Adrenal gland (tissue), 12 donors: ENCODE data around the gene ASB2. TPM values are rescaled to one million over a fixed set of nuclear protein-coding genes. Genes with fewer than 3 reads are reported as not detected.

Experiments used
- DNase-seq, 7 donors: peaks; one replicate each; pipeline ENCODE4 v3.0.0-alpha.2; 2019 to 2020
- H3K27ac ChIP-seq, 5 donors: fragments of 200-600 bp; sonication (generic) in 4 of 5; 1 replicate in 3 of 5; 2 replicates in 2 of 5; pipeline versions ENCODE4 v1.5.1 to v1.8.0; 2016 to 2020; ENCODE audit warnings: mild to moderate bottlenecking in 1 of 5
- H3K27me3 ChIP-seq: fragments of 200-600 bp; 2 replicates; pipeline ENCODE4 v1.8.0; 2021
- H3K36me3 ChIP-seq, 2 donors: fragments of 200-600 bp; replicated peaks in 1 of 2; 1 replicate in 1 of 2; 2 replicates in 1 of 2; pipeline versions ENCODE4 v1.5.1 to v1.8.0; 2018 to 2022
- H3K4me1 ChIP-seq, 2 donors: fragments of 200-600 bp; replicated peaks in 1 of 2; 1 replicate in 1 of 2; 2 replicates in 1 of 2; pipeline versions ENCODE4 v1.5.1 to v1.8.0; 2018 to 2021
- H3K4me3 ChIP-seq, 4 donors: fragments of 200-600 bp; sonication (generic) in 3 of 4; one replicate each; pipeline ENCODE4 v1.5.1; 2016 to 2018
- H3K9me3 ChIP-seq, 3 donors: fragments of 200-600 bp; sonication (generic) in 1 of 3; replicated peaks in 1 of 3; 1 replicate in 2 of 3; 2 replicates in 1 of 3; pipeline versions ENCODE4 v1.5.1 to v1.8.0; 2016 to 2021
- POLR2A ChIP-seq, 2 donors: fragments of 450-650 bp; IDR thresholded peaks; one replicate each; pipeline ENCODE4 v1.6.1; 2017; ENCODE audit warnings: antibody characterized with exemption in 2 of 2, mild to moderate bottlenecking in 2 of 2, moderate library complexity in 1 of 2
- WGBS, 4 donors: extraction: QIAGEN DNeasy Blood & Tissue Kit in 2 of 4; methylation state at CpG; one replicate each; pipeline versions ENCODE4 v1.1.5 to v1.1.7; 2013 to 2017; 5-methylcytosine and 5-hydroxymethylcytosine counted together
- intact Hi-C, 2 donors: fragments of 100-400 bp; cut with DNase I; formaldehyde crosslinking; loops; one replicate each; pipeline versions ENCODE4 v1.14.1 to v1.15.0; 2022 to 2023
- polyA plus RNA-seq, 3 donors: library from polyadenylated mRNA; stranded (reverse); fragments of 200-250 nt in 2 of 3; fragments of 350-450 nt in 1 of 3; fragmentation: Illumina TruSeq in 1 of 3; extraction: RNeasy Lipid Tissue Mini Kit (QIAGEN cat#74804) in 1 of 3; gene quantifications; one replicate each; pipeline ENCODE4 v1.2.3, GENCODE V29; 2013 to 2014
- total RNA-seq, 9 donors: library from RNA; depleted of rRNA in 4 of 9; stranded (reverse); fragments of >200 nt in 4 of 9; fragments of 120-200 nt in 1 of 9; fragmentation: NEBNext Ultra II Directional in 1 of 9; extraction: Animal tissue kit (Norgen Biotek cat#: 25700) in 1 of 9; gene quantifications; one replicate each; pipeline versions ENCODE4 v1.1.0 to v1.2.4, GENCODE V29; 2013 to 2023
- TF ChIP-seq, protein P1 (sequence below), 6 experiments: fragments of 450-650 bp in 4 of 6; fragments of 200-600 bp in 2 of 6; sonication (generic) in 1 of 6; IDR thresholded peaks; 1 replicate in 5 of 6; 2 replicates in 1 of 6; pipeline versions ENCODE4 v1.5.1 to v1.8.0; 2016 to 2021; ENCODE audit warnings: antibody characterized with exemption in 6 of 6, mild to moderate bottlenecking in 2 of 6, moderate library complexity in 1 of 6
- donor health status: healthy with polysubstance abuse.
- donor health status: Bipolar disorder and iron deficiency.
- donor health status: DM: yes; HTN: yes; CAD: no.
- donor health status: DM: no; HTN: no; CAD: no.
- donor health status: DM: no; HTN: no; CAD: no.
- donor health status: DM: yes; HTN: yes; CAD: no.

ASB2 gene
- total and polyA plus RNA-seq, 12 donors: 0.19 to 5.9 (median 0.66) TPM; not detected in 1

DNA sequence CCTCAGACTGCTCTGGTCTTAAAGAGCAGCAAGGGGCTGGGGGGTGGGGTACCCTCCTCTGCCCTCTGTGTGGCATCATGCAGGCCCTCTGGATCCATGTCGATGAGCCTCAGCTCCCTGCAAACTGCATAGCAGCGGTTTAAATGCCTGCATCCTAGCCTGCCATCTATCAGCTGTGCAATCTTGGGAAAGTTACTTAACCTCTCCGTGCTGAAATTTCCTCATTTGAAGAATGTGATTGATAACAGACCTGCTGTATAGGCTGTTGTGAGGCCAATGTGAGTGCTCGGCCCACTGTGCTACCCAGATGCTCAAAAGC lies 45.4 kb downstream of the ASB2 start:
- Histone ChIP-seq H3K9me3 (no peaks in the 10 kb centered on the region), H3K36me3 (no peaks in the 10 kb centered on the region), H3K4me1 (no peaks in the 10 kb centered on the region), H3K27ac (no peak overlapping the region), H3K27me3 (no peaks in the 10 kb centered on the region), H3K4me3 (no peak overlapping the region)
- intact Hi-C loops: loop anchor here in 1 of 2 donors (10.0 kb wide), 1 partner anchor 254 kb away; no protein-coding TSS in a partner anchor
- DNase-seq: no peak
- no peak for TF ChIP-seq POLR2A (IDR thresholded peaks at IDR 0.05)
- WGBS, 4 donors: 64 to 83% (median 76%) methylated on average over 2 to 4 of the region's 4 CpGs

DNA sequence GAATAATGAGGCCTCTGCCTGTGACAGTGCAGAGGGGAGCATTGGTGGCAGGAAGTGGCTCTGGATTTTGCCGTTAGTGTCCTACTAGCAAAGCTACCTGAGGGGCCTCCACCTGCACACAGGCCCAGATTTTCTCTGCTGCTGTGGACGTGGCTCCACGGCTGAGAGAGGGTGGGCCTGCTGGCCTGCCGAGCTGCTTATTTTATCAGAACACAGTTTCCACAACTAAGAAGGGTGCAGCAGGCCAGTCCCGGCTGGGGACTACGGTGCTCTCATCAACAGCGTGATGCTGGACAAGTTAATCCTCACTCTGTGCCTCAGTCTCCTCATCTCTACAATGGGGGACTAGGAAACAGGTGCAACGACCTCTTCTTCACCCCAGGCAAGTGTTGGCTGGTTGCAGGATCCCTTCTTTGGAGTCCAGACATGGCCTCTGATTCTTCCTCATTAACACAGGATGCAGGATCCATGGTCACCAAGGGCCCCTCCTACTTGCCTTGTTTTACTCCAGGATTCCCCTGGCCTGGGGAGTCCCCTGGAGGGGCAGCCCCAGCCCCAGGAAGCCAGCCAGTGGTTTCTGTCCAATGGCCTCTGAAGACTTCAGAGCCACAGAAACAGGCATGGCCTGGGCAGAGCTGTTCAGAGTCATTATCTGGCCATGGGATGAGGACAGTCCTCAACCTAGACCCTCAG lies 45.9 kb downstream of the ASB2 start:
- WGBS, 4 donors: 76 to 87% (median 80%) methylated on average over 5 to 8 of the region's 8 CpGs
- TF ChIP-seq, protein P1, sequence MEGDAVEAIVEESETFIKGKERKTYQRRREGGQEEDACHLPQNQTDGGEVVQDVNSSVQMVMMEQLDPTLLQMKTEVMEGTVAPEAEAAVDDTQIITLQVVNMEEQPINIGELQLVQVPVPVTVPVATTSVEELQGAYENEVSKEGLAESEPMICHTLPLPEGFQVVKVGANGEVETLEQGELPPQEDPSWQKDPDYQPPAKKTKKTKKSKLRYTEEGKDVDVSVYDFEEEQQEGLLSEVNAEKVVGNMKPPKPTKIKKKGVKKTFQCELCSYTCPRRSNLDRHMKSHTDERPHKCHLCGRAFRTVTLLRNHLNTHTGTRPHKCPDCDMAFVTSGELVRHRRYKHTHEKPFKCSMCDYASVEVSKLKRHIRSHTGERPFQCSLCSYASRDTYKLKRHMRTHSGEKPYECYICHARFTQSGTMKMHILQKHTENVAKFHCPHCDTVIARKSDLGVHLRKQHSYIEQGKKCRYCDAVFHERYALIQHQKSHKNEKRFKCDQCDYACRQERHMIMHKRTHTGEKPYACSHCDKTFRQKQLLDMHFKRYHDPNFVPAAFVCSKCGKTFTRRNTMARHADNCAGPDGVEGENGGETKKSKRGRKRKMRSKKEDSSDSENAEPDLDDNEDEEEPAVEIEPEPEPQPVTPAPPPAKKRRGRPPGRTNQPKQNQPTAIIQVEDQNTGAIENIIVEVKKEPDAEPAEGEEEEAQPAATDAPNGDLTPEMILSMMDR (IDR thresholded peaks at IDR 0.05): no peak
- no peak for TF ChIP-seq POLR2A (IDR thresholded peaks at IDR 0.05)
- Histone ChIP-seq H3K27me3 (no peaks in the 10 kb centered on the region), H3K27ac (no peak overlapping the region), H3K9me3 (no peaks in the 10 kb centered on the region), H3K4me3 (no peak overlapping the region), H3K4me1 (no peaks in the 10 kb centered on the region), H3K36me3 (no peaks in the 10 kb centered on the region)
- DNase-seq: no peak
- intact Hi-C loops: loop anchor here in 1 of 2 donors (10.0 kb wide), 1 partner anchor 254 kb away; no protein-coding TSS in a partner anchor

DNA sequence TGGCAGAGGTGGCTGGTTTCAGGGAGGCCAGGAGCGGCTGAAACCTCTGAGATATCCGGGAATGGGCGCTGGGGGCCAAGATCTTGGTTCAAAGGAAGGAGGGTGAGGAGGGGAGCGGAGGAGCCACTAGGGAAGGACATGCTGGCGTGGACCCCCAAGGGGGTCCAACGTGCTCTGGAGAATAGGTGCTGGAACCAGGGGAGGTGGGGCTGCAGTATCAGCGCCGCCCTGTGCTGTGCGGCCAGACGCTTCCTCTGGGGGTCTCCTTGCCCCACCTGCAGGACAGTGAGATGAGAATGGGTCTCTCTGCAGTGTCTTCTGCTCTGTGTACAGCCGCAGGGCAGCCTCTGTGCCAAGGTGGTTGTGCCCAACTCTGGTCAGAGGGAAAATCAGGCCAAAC lies 46.7 kb downstream of the ASB2 start:
- intact Hi-C loops: loop anchor here in 1 of 2 donors (10.0 kb wide), 1 partner anchor 255 kb away; no protein-coding TSS in a partner anchor
- Histone ChIP-seq H3K36me3 (no peaks in the 10 kb centered on the region), H3K4me1 (no peaks in the 10 kb centered on the region), H3K27me3 (no peaks in the 10 kb centered on the region), H3K9me3 (no peaks in the 10 kb centered on the region), H3K4me3 (no peak overlapping the region), H3K27ac (no peak overlapping the region)
- no peak for DNase-seq
- 79 to 90% (median 87%) methylated on average over 7 to 11 of the region's 11 CpGs for WGBS, 4 donors
- TF ChIP-seq, protein P1 (IDR thresholded peaks at IDR 0.05): no peak
- TF ChIP-seq POLR2A (IDR thresholded peaks at IDR 0.05): no peak

DNA sequence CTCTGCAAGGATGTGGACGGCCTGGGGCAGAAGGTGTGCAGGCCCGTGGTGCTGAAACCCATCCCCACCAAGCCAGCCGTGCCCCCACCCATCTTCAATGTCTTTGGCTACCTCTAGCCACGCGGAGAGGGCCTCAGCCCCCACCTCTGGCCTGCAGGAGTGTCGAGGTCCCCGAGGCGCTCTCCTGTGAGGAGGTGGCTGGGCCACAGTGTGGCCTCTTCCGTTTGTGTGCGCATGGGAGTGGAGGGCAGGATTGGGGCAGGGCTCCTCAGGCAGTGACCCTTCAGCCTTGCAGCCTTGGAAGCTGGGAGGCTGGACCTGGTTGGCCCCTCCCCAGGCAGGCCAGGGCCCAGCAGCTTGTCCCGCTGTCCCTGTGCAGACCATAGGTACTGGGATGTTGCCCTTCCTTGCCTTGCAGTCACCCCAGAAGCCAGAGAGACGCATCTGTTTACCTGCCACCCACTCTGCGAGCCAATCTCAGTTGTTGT lies 47.3 kb downstream of the ASB2 start:
- DNase-seq: no peak
- no peaks in the 10 kb centered on the region for H3K27me3 ChIP-seq
- no peaks in the 10 kb centered on the region for H3K4me1 ChIP-seq
- H3K27ac ChIP-seq: no peak overlapping the region
- intact Hi-C loops: no loop called here
- no peaks in the 10 kb centered on the region for H3K36me3 ChIP-seq
- H3K4me3 ChIP-seq: no peak overlapping the region
- TF ChIP-seq, protein P1 (IDR thresholded peaks at IDR 0.05): no peak
- WGBS, 4 donors: 83 to 87% (median 85%) methylated on average over 3 to 13 of the region's 13 CpGs
- H3K9me3 ChIP-seq: no peaks in the 10 kb centered on the region
